ENCODE data around the gene NAA60. TPM values are rescaled to one million over a fixed set of nuclear protein-coding genes. Genes with fewer than 3 reads are reported as not detected.

The NAA60 gene
- total and polyA plus RNA-seq, 2 experiments from 2014 or later, result 32.4 to 36.5 TPM

GRCh38 chr16:3528406-3528805, 84.9 kb downstream of the NAA60 start (continued):
- no peak for TF ChIP-seq REST (IDR thresholded peaks at IDR 0.05; ENCODE audit: unreplicated experiment)
- no peak for TF ChIP-seq POLR2AphosphoS5 (IDR thresholded peaks at IDR 0.05; ENCODE audit: low read depth)
- TF ChIP-seq CREB1 (CRISPR knock-in tag; IDR thresholded peaks at IDR 0.05; ENCODE audit: low read depth), result no peak

GRCh38 chr16:3529175-3529574, 85.7 kb downstream of the NAA60 start:
- H3K4me3 ChIP-seq, result no peak overlapping the region
- no peak overlapping the region for H3K4me2 ChIP-seq
- Mint-ChIP-seq H3K27me3 (ENCODE audit: insufficient read depth, low read depth, poor library complexity) (peaks cover 2% of the 10 kb centered on the region), H3K4me1 (no peaks in the 10 kb centered on the region), H3K9me3 (peaks cover 14% of the 10 kb centered on the region), H3K4me3 (no peak overlapping the region), H3K36me3 (ENCODE audit: low read depth) (peaks cover 51% of the 10 kb centered on the region), H3K27ac (no peak overlapping the region)
- H4K20me1 ChIP-seq (replicated peaks; ENCODE audit: insufficient read depth), result no peaks in the 10 kb centered on the region; the same call in 1 of the 2 replicates
- H3K27me3 ChIP-seq (ENCODE audit: insufficient read depth), result no peaks in the 10 kb centered on the region
- H3F3A ChIP-seq (replicated peaks; ENCODE audit: low read depth), result no peaks in the 10 kb centered on the region; the same call in 1 of the 2 replicates
- H2AFZ ChIP-seq, result no peak overlapping the region
- H3K79me2 ChIP-seq (replicated peaks; ENCODE audit: insufficient read depth), result no peaks in the 10 kb centered on the region
- H3K4me1 ChIP-seq (ENCODE audit: insufficient read depth), result no peaks in the 10 kb centered on the region
- peaks cover 3% of the 10 kb centered on the region; the same call in 1 of the 2 replicates for H3K9me2 ChIP-seq (ENCODE audit: insufficient read depth)
- H3K27ac ChIP-seq (ENCODE audit: low read depth), result no peak overlapping the region
- no peak for ATAC-seq
- DNase-seq (ENCODE audit: low spot score), result no peak
- no peaks in the 10 kb centered on the region for H3K36me3 ChIP-seq (ENCODE audit: insufficient read depth)
- no peak for TF ChIP-seq ZNF331 (CRISPR knock-in tag; IDR thresholded peaks at IDR 0.05; ENCODE audit: low read depth)
- TF ChIP-seq, protein P1, sequence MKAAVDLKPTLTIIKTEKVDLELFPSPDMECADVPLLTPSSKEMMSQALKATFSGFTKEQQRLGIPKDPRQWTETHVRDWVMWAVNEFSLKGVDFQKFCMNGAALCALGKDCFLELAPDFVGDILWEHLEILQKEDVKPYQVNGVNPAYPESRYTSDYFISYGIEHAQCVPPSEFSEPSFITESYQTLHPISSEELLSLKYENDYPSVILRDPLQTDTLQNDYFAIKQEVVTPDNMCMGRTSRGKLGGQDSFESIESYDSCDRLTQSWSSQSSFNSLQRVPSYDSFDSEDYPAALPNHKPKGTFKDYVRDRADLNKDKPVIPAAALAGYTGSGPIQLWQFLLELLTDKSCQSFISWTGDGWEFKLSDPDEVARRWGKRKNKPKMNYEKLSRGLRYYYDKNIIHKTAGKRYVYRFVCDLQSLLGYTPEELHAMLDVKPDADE (IDR thresholded peaks at IDR 0.05), result no peak
- no peak for TF ChIP-seq ZNF462 (CRISPR knock-in tag; IDR thresholded peaks at IDR 0.05)
- no peak for TF ChIP-seq EZH2 (IDR thresholded peaks at IDR 0.05; ENCODE audit: low read depth, unreplicated experiment)
- TF ChIP-seq, protein P2, sequence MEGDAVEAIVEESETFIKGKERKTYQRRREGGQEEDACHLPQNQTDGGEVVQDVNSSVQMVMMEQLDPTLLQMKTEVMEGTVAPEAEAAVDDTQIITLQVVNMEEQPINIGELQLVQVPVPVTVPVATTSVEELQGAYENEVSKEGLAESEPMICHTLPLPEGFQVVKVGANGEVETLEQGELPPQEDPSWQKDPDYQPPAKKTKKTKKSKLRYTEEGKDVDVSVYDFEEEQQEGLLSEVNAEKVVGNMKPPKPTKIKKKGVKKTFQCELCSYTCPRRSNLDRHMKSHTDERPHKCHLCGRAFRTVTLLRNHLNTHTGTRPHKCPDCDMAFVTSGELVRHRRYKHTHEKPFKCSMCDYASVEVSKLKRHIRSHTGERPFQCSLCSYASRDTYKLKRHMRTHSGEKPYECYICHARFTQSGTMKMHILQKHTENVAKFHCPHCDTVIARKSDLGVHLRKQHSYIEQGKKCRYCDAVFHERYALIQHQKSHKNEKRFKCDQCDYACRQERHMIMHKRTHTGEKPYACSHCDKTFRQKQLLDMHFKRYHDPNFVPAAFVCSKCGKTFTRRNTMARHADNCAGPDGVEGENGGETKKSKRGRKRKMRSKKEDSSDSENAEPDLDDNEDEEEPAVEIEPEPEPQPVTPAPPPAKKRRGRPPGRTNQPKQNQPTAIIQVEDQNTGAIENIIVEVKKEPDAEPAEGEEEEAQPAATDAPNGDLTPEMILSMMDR (conservative IDR thresholded peaks at IDR 0.05; ENCODE audit: low read depth in 2 of 2), result no peak
- no peak for TF ChIP-seq ZNF114 (CRISPR knock-in tag; IDR thresholded peaks at IDR 0.05)

Measured in GM23338 (cell line).